ENCODE results near the gene FIBCD1.

The FIBCD1 gene

DNA sequence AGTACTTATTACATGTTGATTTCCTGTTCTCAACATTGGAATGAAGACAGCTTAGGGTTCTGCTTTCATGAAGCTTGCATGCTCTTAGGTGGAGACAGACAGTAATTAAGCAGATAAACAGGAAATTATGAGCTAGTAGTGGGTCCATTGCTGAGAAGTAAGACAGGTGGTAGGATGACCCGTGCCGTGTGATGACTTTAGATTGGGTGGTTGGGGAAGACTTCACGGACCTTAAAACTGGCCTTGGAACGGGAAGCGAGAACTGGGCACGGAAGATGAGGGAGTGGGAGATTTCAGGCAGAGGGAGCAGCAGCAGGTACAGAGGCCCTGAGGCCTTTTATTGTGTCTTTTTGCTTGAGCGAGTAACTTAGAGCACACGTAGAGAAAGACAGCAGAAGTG, 76.8 kb downstream of the FIBCD1 start:
- ATAC-seq (no peak), DNase-seq (no peak)
- Mint-ChIP-seq H3K36me3 (ENCODE audit: low read depth) (peaks cover 13% of the 10 kb centered on the region), H3K9me3 (no peaks in the 10 kb centered on the region), H3K27me3 (no peaks in the 10 kb centered on the region), H3K27ac (no peak overlapping the region), H3K4me3 (no peak overlapping the region), H3K4me1 (peaks cover 1% of the 10 kb centered on the region)

DNA sequence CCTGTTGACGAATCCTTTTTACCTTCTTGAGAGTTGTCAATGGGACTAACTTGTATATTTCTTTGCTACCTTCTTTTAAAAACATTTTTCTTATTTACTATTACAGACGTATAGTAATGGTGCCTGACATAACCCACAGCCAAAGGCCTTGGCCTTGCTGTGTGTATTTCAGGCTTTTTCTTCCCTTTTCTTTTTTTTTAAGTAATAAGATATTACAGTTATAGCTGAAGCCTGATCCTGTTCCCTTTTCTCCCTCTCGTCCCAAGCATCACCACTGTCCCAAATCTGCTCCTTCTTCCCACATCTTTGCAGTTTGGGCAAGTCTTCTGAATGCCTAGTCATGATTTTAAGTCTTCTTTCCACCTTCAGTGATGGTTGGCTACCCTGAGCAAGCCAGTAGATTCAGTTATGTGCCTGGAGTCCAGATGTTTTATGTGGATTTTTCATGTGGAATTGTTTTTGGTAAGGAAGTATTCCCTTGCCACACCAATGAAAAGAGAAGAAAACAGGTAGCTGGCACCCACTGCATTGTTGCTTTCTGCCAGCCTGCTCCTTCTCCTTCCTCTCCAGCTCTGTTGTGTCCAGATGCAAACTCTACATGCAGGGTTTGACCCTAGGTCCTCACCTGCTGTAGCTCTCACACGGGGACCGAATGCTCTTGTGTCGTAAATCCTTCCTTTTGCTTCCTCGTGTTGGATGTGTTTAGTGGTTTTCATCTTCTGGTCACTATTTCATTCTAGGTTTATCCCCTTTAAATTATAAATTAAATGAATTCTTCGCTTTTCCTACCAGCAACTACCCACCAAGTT, 77.5 kb downstream of the FIBCD1 start:
- ATAC-seq, result no peak
- H3K27me3 Mint-ChIP-seq, result no peaks in the 10 kb centered on the region
- H3K4me3 Mint-ChIP-seq, result no peak overlapping the region
- peaks cover 1% of the 10 kb centered on the region for H3K4me1 Mint-ChIP-seq
- H3K27ac Mint-ChIP-seq, result no peak overlapping the region
- H3K36me3 Mint-ChIP-seq (ENCODE audit: low read depth), result peaks cover 11% of the 10 kb centered on the region
- DNase-seq, result no peak
- no peaks in the 10 kb centered on the region for H3K9me3 Mint-ChIP-seq

DNA sequence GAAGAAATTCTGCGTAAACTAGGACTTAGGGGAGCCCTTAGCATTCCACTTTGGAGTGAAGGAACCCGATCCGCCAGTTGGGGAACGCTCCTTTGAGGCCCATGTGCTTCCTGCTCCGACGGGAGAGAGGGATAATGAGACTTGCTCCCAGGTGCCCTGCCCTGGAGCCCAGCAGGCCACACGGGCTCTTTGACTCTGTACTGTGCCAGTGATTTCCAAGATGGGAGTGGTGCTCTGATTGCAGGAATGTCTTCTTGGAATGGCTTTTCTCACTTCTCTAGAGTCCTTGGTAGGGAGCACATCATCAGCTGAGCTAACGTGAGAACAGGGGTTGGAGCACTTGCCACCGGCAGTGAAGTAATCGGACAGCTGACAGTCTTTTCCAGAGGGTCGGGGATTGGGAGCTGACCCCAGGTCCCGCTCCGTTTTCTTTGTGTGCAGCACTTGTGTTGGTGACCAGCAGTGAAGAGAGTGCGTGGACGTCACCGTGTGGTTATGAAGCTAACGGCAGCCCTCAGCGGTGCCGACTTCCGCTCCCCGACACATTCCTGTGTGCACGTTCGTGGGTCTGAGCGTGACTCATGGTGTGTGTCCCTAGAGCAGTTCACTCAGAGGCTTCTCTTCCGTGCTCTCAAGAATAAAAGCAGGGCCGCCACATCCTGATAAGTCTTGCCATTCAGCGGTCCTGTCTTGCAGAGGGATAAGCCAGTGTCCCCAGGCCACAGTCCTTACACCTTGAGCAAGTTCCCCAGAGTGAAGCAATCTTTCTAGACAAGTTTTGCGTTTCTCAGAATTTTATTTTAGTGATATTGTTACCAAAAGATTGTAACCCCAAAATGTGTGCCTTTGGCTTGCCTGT, 78.4 kb downstream of the FIBCD1 start:
- peaks cover 11% of the 10 kb centered on the region for H3K36me3 Mint-ChIP-seq (ENCODE audit: low read depth)
- H3K4me3 Mint-ChIP-seq, result no peak overlapping the region
- ATAC-seq (no peak), DNase-seq (no peak)
- no peaks in the 10 kb centered on the region for H3K9me3 Mint-ChIP-seq
- H3K27me3 Mint-ChIP-seq, result no peaks in the 10 kb centered on the region
- no peak overlapping the region for H3K27ac Mint-ChIP-seq
- no peaks in the 10 kb centered on the region for H3K4me1 Mint-ChIP-seq

DNA sequence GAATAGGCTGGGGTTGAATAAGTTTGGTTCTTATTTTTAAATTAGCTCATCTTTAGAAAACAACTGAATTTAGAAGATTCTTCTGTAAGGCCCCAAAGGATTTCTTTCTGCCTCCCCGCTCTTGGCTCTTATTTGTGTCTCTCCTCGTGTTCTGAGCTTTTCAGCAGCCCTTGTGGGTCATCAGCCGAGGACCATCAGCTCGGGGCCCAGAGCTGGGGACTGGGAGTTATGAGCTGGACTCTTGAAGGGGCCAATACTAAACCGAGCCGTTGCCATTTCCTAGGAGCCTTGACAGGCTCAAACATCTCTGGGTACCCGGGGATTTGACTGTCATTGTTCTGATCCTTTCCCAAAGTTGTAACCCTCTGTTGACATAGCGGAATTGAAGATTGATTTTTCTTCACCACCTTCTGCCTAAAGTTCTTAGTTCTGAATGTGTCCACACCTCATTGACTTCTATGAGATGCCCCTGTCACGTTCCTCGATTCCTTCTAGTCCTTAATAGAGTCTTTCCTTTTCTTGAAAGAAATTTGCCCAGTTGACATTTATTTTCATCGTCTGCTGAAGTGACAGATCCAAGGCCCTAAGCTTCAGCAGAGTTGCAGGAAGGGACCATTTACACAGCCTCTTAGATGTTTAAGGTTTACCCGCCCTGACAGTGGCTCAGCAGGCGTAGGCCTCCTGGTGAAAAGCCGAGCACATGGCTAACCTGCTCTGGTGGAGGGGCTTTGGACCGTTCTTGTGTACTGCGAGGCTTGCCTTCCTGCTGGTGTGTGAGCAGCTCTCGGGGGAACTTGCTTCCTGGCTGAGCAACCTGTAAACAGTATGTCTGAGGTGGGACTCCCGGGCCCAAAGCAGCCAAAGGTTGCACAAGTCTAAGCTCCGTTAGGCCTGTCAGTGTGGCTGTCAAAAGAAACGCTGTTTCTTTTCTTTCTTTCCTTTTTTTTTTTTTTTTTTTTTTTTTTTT, 80.0 kb downstream of the FIBCD1 start:
- no peaks in the 10 kb centered on the region for H3K9me3 Mint-ChIP-seq
- peaks cover 15% of the 10 kb centered on the region for H3K36me3 Mint-ChIP-seq (ENCODE audit: low read depth)
- no peaks in the 10 kb centered on the region for H3K27me3 Mint-ChIP-seq
- no peaks in the 10 kb centered on the region for H3K4me1 Mint-ChIP-seq
- H3K4me3 Mint-ChIP-seq, result no peak overlapping the region
- ATAC-seq (no peak), DNase-seq (no peak)
- peak overlapping the region; percentile 12 for H3K27ac Mint-ChIP-seq

DNA sequence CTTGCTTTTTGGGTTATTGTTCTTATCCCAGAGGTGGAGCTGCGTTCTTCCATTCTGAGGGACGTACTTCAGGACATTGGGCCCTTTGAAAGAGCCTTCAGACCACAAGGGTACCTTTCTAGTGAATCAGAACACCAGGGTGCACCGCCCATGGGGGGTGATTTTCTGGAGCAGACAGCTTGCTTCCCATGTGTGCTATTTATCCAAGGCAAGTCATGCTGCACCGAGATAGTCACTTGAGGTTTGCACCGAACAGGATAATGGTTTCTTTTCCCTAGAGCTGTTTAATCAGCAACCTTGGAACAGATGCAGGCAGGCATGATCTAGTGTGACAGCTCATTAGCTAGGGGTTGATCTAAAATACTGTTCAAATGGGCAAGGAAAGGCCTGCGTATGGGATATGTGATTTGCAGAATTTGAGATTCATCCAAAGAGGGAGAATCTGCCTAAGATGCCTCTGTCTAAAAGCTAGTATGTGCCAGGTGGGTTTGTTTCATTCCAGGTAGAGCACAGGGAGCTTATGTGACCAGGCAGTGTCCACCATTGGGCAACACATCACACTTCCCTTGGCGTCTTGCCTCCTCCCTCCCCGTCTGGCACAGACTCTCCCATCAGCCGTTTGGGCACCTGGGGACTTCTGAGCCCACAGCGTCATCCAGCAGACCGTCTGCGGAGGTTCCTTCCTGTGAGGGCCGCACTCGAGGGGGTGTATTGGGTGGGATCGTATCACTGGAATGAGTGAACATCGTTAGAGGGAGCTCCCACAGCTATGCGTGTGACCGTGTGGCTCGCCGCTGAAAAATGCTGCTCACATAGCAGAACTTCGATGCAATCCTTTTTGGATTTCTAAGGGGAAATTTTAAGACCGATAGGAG, 80.9 kb downstream of the FIBCD1 start:
- Mint-ChIP-seq H3K4me1 (no peaks in the 10 kb centered on the region), H3K9me3 (no peaks in the 10 kb centered on the region), H3K4me3 (no peak overlapping the region), H3K27ac (no peak overlapping the region), H3K27me3 (no peaks in the 10 kb centered on the region), H3K36me3 (ENCODE audit: low read depth) (peaks cover 8% of the 10 kb centered on the region)
- no peak for DNase-seq
- no peak for ATAC-seq

DNA sequence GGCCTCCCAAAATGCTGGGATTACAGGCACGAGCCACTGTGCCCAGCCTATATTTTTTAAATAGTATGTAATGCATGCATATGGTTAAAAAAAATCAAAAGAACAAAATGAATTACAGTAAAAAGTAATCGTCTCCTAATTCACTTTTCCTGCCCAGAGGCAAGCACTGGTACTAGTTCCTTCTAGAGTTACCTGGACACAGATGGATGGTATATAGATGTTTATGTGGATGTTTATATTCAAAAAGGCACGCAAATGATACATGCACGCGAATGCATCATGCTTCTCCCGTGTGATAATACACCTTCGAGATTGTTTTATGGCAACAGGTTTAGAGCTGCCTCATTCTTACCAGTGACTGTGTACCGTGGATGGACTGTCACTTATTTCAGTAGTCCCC, 82.6 kb downstream of the FIBCD1 start:
- Mint-ChIP-seq H3K27ac (no peak overlapping the region), H3K4me3 (no peak overlapping the region), H3K36me3 (ENCODE audit: low read depth) (peaks cover 6% of the 10 kb centered on the region), H3K9me3 (no peaks in the 10 kb centered on the region), H3K4me1 (no peaks in the 10 kb centered on the region), H3K27me3 (no peaks in the 10 kb centered on the region)
- no peak for DNase-seq
- no peak for ATAC-seq

DNA sequence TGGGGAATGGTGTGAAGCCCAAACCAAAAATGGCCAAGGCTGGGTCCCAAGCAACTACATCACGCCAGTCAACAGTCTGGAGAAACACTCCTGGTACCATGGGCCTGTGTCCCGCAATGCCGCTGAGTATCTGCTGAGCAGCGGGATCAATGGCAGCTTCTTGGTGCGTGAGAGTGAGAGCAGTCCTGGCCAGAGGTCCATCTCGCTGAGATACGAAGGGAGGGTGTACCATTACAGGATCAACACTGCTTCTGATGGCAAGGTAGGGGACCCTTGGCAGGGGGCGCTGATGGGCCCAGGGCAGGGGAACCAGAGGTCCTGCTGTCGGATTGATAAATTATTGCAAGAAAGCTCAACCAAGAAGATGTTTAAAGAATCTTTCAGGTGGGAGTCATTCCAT, 84.2 kb downstream of the FIBCD1 start:
- H3K27me3 Mint-ChIP-seq, result no peaks in the 10 kb centered on the region
- H3K36me3 Mint-ChIP-seq (ENCODE audit: low read depth), result peaks cover 6% of the 10 kb centered on the region

DNA sequence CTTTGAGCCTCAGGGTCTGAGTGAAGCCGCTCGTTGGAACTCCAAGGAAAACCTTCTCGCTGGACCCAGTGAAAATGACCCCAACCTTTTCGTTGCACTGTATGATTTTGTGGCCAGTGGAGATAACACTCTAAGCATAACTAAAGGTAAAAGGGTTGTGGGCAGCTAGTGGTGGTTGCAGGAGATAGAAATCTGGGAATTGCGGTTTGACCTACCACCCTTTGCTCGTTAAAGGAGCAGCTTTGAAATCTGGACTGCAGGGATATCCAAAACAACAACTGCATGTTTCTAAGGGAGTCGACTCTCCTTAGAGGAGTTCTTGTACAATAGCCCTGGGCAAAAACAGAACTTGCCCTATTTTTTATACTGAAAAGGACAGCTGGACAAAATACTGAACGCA, 85.0 kb downstream of the FIBCD1 start:
- DNase-seq (no peak), ATAC-seq (no peak)
- H3K4me3 Mint-ChIP-seq, result no peak overlapping the region
- H3K27me3 Mint-ChIP-seq, result no peaks in the 10 kb centered on the region
- H3K27ac Mint-ChIP-seq, result no peak overlapping the region
- no peaks in the 10 kb centered on the region for H3K9me3 Mint-ChIP-seq
- H3K36me3 Mint-ChIP-seq (ENCODE audit: low read depth), result peaks cover 6% of the 10 kb centered on the region
- H3K4me1 Mint-ChIP-seq, result no peaks in the 10 kb centered on the region

More for the DNA sequence above, 84.2 kb downstream of the FIBCD1 start:
- H3K9me3 Mint-ChIP-seq, result no peaks in the 10 kb centered on the region
- DNase-seq (no peak), ATAC-seq (no peak)
- H3K4me1 Mint-ChIP-seq, result no peaks in the 10 kb centered on the region
- no peak overlapping the region for H3K27ac Mint-ChIP-seq
- H3K4me3 Mint-ChIP-seq, result no peak overlapping the region

DNA sequence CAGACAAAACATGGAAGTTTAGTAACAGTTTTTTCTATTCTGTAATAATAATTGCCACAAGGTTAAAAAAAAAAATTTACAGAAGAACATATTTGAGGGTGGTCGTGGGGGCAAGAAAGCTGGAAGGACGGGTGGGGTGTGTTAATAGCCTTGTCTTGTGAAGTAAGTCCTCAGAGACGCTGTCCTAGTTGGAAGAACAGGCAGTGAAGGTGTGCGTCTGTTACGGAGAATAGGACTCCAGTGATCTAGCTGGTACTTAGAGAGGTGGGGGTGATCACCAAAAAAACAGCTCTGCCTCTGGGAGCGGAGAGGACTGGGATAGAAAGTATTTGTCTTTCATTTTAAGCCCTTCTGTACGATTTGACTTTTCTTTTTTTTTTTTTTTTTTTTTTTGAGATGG, 86.2 kb downstream of the FIBCD1 start:
- Mint-ChIP-seq H3K4me1 (no peaks in the 10 kb centered on the region), H3K9me3 (no peaks in the 10 kb centered on the region), H3K27ac (no peak overlapping the region), H3K4me3 (no peak overlapping the region), H3K27me3 (no peaks in the 10 kb centered on the region), H3K36me3 (ENCODE audit: low read depth) (peaks cover 6% of the 10 kb centered on the region)
- no peak for DNase-seq
- ATAC-seq, result no peak

Data from activated naive CD8-positive, alpha-beta T cell treated with anti-CD3 and anti-CD28 coated beads, Interleukin-2, amount 50 U/mL, for 24 hours (primary cell).